Common myeloid progenitor, CD34-positive (primary cell): Measurements from ENCODE around the gene SIGLEC1.

ENCODE experiments used
- CTCF ChIA-PET: fragments of 350-600 bp; sonication (Branson Sonifier 250); formaldehyde crosslinking; loops from one replicate; lab custom pipeline; 2021; ENCODE audit warnings: antibody characterized with exemption; lab: Charles Lee
- POLR2A ChIA-PET: fragments of 350-600 bp; sonication (Branson Sonifier 250); formaldehyde crosslinking; loops from one replicate; lab custom pipeline; 2021; ENCODE audit warnings: antibody characterized with exemption; lab: Charles Lee
- DNase-seq, 3 donors: peaks; one replicate each; pipeline versions ENCODE4 v3.0.0 to v3.0.0-alpha.2; 2013
- H3K27ac ChIP-seq, 2 experiments: 1 replicate in 1 of 2; 2 replicates in 1 of 2; pipeline ENCODE4 v1.7.0; 2013; ENCODE audit warnings: inconsistent platforms in 2 of 2, low read length in 2 of 2, mild to moderate bottlenecking in 2 of 2, low read depth in 1 of 2, moderate library complexity in 1 of 2; ENCODE audit not compliant: severe bottlenecking in 2 of 2, insufficient read depth in 1 of 2, poor library complexity in 1 of 2
- H3K27me3 ChIP-seq, 5 experiments: replicated peaks in 2 of 5; 1 replicate in 3 of 5; 2 replicates in 2 of 5; pipeline versions ENCODE4 v1.6.1 to v1.7.0; 2013; ENCODE audit warnings: low read length in 4 of 5, mild to moderate bottlenecking in 2 of 5, moderate library complexity in 2 of 5, inconsistent platforms in 1 of 5; ENCODE audit not compliant: insufficient read depth in 5 of 5, control insufficient read depth in 4 of 5
- H3K36me3 ChIP-seq, 4 experiments: 1 replicate in 2 of 4; 2 replicates in 2 of 4; pipeline versions ENCODE4 v1.6.1 to v1.7.0; 2013; ENCODE audit warnings: low read length in 3 of 4, control low read depth in 1 of 4, mild to moderate bottlenecking in 1 of 4; ENCODE audit not compliant: control insufficient read depth in 4 of 4, insufficient read depth in 4 of 4
- H3K4me1 ChIP-seq, 4 experiments: 1 replicate in 3 of 4; 2 replicates in 1 of 4; pipeline versions ENCODE4 v1.6.1 to v1.7.1; 2013; ENCODE audit warnings: low read length in 3 of 4, mild to moderate bottlenecking in 3 of 4, control low read depth in 1 of 4, inconsistent platforms in 1 of 4, moderate library complexity in 1 of 4; ENCODE audit not compliant: control insufficient read depth in 4 of 4, insufficient read depth in 4 of 4; ENCODE audit errors: control extremely low read depth in 1 of 4
- H3K4me3 ChIP-seq, 7 experiments: 1 replicate in 4 of 7; 2 replicates in 3 of 7; pipeline versions ENCODE4 v1.5.1 to v1.7.0; 2013; ENCODE audit warnings: mild to moderate bottlenecking in 7 of 7, low read length in 6 of 7, moderate library complexity in 6 of 7, inconsistent platforms in 2 of 7, low read depth in 2 of 7, control low read depth in 1 of 7; ENCODE audit not compliant: insufficient read depth in 4 of 7, control insufficient read depth in 1 of 7; ENCODE audit errors: extremely low read depth in 1 of 7
- H3K9me3 ChIP-seq, 5 experiments: 1 replicate in 4 of 5; 2 replicates in 1 of 5; pipeline versions ENCODE4 v1.6.1 to v1.7.1; 2013; ENCODE audit warnings: low read length in 4 of 5, mild to moderate bottlenecking in 2 of 5, inconsistent platforms in 1 of 5, low read depth in 1 of 5, moderate library complexity in 1 of 5; ENCODE audit not compliant: control insufficient read depth in 4 of 5, insufficient read depth in 2 of 5; ENCODE audit errors: control extremely low read depth in 1 of 5
- WGBS: methylation state at CpG from one replicate; pipeline ENCODE4 v1.1.5; 2013; ENCODE audit not compliant: insufficient coverage; 5-methylcytosine and 5-hydroxymethylcytosine counted together

SIGLEC1 gene

DNA sequence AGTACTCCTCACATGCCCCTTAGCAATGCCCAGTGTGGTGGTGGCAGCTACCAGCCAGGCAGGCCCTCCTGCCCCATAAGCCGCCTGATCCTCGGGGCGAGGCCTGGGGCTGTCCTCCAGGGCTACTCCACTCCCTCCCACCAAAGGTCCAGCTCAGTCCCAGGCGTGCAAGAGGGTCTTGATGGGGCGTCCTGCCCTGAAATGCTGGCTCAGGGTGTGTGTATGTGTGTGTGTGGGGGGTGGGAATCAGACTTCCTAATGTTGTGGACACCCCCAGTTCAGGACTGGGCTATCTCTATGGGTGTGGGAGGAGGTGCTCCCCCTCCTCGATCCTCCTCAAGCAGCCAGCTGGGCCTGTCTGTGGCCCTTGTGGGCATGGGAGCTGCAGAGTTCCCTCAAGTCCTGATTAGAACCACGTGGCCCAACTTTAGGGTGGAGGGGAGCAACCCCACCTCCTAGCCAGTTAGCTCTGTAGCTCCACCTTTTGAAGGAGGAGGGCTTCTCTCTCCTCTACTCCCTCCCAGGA lies 27.6 kb upstream of the SIGLEC1 start:
- 80% methylated on average over 1 of the region's 7 CpGs for WGBS
- POLR2A ChIA-PET = no interaction called here

DNA sequence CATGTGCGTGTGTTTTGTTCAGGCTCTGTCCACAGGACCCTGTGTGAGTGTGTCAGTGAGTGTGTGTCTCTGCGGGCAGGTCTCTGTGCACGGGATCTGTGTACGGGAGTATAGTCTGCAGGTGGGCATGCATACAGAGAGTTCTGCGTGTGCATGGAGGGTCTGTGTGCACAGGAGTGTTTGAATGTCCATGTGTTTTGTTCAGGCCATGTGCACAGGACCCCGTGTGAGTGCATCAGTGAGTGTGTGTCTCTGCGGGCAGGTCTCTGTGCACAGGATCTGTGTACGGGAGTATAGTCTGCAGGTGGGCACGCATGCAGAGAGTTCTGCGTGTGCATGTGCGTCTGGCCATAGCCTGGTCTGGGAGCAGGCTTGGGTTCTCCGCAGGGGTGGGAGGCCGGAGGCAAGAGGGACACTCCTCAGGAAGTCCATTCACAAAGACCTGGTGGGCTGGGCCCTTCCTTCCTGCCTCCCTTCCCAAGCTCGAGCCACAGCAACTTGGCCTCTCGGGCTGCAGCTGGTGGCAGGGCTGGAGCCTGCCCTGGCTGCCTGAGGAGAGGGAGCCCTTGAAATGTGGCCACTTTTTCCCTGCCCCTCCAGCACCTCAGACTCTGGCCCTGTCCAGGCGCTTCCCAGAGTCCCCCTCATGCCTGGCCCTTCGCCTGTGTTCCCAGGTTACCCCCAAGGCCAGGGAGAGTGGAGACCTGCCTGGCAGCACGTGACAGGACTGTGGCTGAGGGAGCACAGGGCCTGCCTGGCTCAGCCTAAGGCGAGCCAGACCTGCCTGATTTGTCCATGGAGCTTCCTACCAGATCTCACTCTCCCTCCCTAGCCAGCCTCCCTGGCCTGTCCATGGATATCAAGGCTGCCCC lies 26.9 kb upstream of the SIGLEC1 start:
- no peaks in the 10 kb centered on the region for H3K36me3 ChIP-seq
- ChIA-PET POLR2A (no interaction called here), CTCF (interaction anchor here (2.0 to 3.5 kb wide), 2 partner anchors 10 to 15 kb away, joined by 5 to 14 read pairs; no protein-coding TSS in a partner anchor)
- DNase-seq = no peak
- no peaks in the 10 kb centered on the region for H3K4me1 ChIP-seq
- H3K9me3 ChIP-seq = no peaks in the 10 kb centered on the region
- H3K4me3 ChIP-seq = no peak overlapping the region
- H3K27ac ChIP-seq = no peak overlapping the region
- H3K27me3 ChIP-seq = peaks cover 0 to 2% (median 0%) of the 10 kb centered on the region in 5 experiments
- 91% methylated on average over 19 of the region's 19 CpGs for WGBS

More for the DNA sequence above, 27.6 kb upstream of the SIGLEC1 start:
- Histone ChIP-seq H3K27me3 (peaks cover 0 to 2% (median 0%) of the 10 kb centered on the region in 5 experiments), H3K27ac (no peak overlapping the region), H3K36me3 (no peaks in the 10 kb centered on the region), H3K4me1 (peaks cover 0 to 5% (median 4%) of the 10 kb centered on the region in 4 experiments), H3K9me3 (no peaks in the 10 kb centered on the region), H3K4me3 (no peak overlapping the region)
- DNase-seq = no peak
- CTCF ChIA-PET = interaction anchor here (0.6 to 3.5 kb wide), 6 partner anchors 10 to 97 kb away, joined by 3 to 14 read pairs (median 4); no protein-coding TSS in a partner anchor

DNA sequence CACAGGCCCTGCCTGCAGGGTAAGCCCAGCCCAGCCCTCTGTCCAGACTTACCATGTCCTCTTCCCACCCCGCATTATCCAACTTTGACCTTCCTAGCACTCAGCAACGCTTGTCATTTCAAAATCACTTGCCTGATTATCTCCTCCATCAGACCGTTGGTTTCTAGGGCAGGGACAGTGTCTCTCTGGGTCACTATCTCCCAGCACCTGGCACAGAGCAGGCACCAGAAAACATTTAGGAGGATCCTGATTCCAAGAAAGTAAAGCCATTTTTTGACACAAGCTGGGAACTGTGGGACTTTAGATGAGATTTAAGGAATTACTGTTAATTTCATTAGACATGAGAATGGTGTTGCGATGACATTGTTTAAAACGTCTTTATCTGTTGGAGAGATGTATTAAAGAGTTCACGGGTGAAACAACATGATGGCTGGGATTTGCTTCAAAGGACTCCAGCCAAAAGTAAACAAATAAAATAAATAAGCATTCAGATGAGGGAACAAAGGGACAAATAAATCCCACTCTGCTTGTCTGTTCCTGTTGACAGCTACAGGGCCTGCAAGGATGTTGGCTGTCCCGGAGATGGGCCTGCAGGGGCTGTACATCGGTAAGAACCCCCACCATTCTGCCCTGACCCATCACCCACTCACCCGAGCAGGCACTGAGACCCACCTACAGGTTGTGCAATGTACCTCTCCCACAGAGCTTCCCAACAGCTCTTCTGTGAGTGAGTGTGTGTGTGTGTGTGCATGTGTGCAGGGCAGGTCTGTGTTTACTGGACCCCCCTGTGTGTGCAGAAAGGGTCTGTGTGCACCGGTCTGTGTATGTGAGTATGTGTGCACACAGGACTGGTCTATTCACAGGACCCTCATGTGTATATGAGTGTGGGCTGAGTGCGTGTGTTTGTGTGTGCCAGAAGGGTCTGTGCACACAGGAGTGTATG lies 26.0 kb upstream of the SIGLEC1 start:
- no peak for DNase-seq
- Histone ChIP-seq H3K27me3 (peaks cover 0 to 5% (median 4%) of the 10 kb centered on the region in 5 experiments), H3K27ac (no peak overlapping the region), H3K4me3 (no peak overlapping the region), H3K4me1 (no peaks in the 10 kb centered on the region), H3K36me3 (no peaks in the 10 kb centered on the region), H3K9me3 (no peaks in the 10 kb centered on the region)
- CTCF ChIA-PET = interaction anchor here (0.6 to 3.5 kb wide), 4 partner anchors 11 to 22 kb away, joined by 3 to 14 read pairs (median 11); no protein-coding TSS in a partner anchor
- WGBS = 86% methylated on average over 8 of the region's 11 CpGs
- POLR2A ChIA-PET = interaction anchor here (0.5 kb wide), 1 partner anchor 374 kb away, joined by 3 read pairs; no protein-coding TSS in a partner anchor

DNA sequence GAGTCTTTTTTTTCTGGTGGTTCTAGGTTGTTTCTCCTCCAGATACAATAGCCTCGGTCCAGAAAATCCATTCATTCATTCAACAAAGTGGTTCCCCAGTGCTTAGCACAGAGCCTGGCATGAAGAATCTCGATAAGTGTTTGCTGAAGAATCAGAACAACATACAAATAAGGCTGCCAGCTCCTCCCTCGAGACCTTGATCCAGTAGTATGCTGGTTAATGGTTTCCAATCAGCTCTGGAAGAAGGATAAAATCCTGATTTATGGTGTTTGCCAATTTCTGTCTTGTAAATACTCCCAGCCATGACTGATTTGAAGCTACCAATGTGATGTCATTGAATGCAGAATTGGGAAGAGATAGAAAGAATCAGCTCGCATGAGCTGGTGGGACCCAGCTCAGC lies 23.4 kb upstream of the SIGLEC1 start:
- H3K27me3 ChIP-seq = peaks cover 0 to 28% (median 10%) of the 10 kb centered on the region in 5 experiments

DNA sequence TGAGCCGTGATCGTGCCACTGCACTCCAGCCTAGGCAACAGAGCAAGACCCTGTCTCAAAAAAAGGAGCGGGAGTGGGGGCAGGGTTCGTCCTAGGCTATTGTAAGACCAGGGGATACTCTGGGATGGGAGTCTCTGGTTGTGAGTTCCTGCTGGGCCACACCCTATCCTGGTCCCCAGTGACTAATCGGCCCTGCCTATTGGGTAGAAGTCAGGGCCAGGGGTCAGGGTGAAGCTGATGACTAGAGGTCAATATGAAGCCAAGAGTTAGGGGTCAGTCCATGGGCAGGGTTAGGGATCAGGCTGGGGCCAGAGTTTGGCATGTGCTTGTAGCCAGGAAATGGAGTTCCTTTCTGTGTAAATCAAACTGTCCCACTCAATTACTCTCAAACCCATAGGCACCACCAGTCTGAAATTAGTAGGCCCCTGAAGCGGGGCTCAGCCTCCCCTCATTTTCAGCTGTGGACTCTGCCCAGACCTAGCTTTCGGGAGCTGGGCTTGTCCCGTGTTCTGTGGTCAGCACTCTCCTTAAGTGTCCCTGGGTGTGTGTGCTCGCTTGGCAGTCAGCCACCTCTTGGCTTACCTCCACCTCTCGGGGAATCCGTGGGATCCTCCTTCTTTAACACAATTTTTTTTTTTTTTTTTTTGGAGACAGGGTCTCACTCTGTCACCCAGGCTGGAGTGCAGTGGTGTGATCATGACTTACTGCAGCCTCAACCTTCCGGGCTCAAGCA lies 21.9 kb upstream of the SIGLEC1 start:
- no peak for DNase-seq
- Histone ChIP-seq H3K27ac (no peak overlapping the region), H3K4me3 (no peak overlapping the region), H3K9me3 (no peaks in the 10 kb centered on the region), H3K36me3 (no peaks in the 10 kb centered on the region), H3K27me3 (peaks cover 0 to 29% (median 14%) of the 10 kb centered on the region in 5 experiments), H3K4me1 (peaks cover 0 to 6% (median 2%) of the 10 kb centered on the region in 4 experiments)
- POLR2A ChIA-PET = interaction anchor here (0.8 kb wide), 1 partner anchor 183 kb away, joined by 3 read pairs; no protein-coding TSS in a partner anchor
- WGBS = 88% methylated on average over 9 of the region's 12 CpGs
- CTCF ChIA-PET = interaction anchor here (1.1 kb wide), 1 partner anchor 24 kb away, joined by 3 read pairs; no protein-coding TSS in a partner anchor

More for the DNA sequence above, 23.4 kb upstream of the SIGLEC1 start:
- POLR2A ChIA-PET = no interaction called here
- no peak for DNase-seq
- H3K4me3 ChIP-seq = no peak overlapping the region
- H3K9me3 ChIP-seq = no peaks in the 10 kb centered on the region
- H3K4me1 ChIP-seq = peaks cover 0 to 6% (median 2%) of the 10 kb centered on the region in 4 experiments
- no peaks in the 10 kb centered on the region for H3K36me3 ChIP-seq
- H3K27ac ChIP-seq = no peak overlapping the region
- 95% methylated on average over 4 of the region's 4 CpGs for WGBS
- CTCF ChIA-PET = interaction anchor here (1.1 to 2.1 kb wide), 5 partner anchors 12 to 25 kb away, joined by 3 to 11 read pairs (median 5); no protein-coding TSS in a partner anchor
